Keratinocyte (primary cell): Measurements from ENCODE around the gene TNC. TPM values are rescaled to one million over a fixed set of nuclear protein-coding genes. Genes with fewer than 3 reads are reported as not detected.

Source experiments
- DNase-seq: peaks from one replicate; pipeline ENCODE4 v3.0.0-alpha.2; 2011; ENCODE audit warnings: low read depth, missing footprints, low spot score
- FAIRE-seq: peaks from 2 replicates; lab custom pipeline; 2011; peaks lifted over from hg19 to GRCh38; lab: Jason Lieb, UNC
- H2AFZ ChIP-seq: 2 replicates; pipeline ENCODE4 v1.6.0; 2012; ENCODE audit warnings: low read length, control low read depth, inconsistent platforms; ENCODE audit not compliant: control insufficient read depth
- H3K27ac ChIP-seq: 2 replicates; pipeline ENCODE4 v1.5.1; 2011; ENCODE audit warnings: low read length; ENCODE audit not compliant: control insufficient read depth, insufficient read depth
- H3K27me3 ChIP-seq: 3 replicates; pipeline ENCODE4 v1.6.0; 2011; ENCODE audit warnings: low read length; ENCODE audit not compliant: control insufficient read depth, insufficient read depth; ENCODE audit errors: extremely low read depth
- H3K36me3 ChIP-seq, 2 experiments: 2 replicates in 1 of 2; 3 replicates in 1 of 2; pipeline ENCODE4 v1.5.1; 2011; ENCODE audit warnings: low read length in 2 of 2, mild to moderate bottlenecking in 1 of 2; ENCODE audit not compliant: control insufficient read depth in 2 of 2, insufficient read depth in 2 of 2; ENCODE audit errors: extremely low read depth in 1 of 2
- H3K4me1 ChIP-seq: 3 replicates; pipeline ENCODE4 v1.5.1; 2011; ENCODE audit warnings: low read length; ENCODE audit not compliant: control insufficient read depth, insufficient read depth; ENCODE audit errors: extremely low read depth
- H3K4me2 ChIP-seq: 3 replicates; pipeline ENCODE4 v1.6.0; 2011; ENCODE audit warnings: low read depth, low read length; ENCODE audit not compliant: control insufficient read depth, insufficient read depth; ENCODE audit errors: extremely low read depth
- H3K4me3 ChIP-seq, 3 experiments: fragments of 200-600 bp in 1 of 3; sonication (generic) in 1 of 3; 2 replicates in 2 of 3; 3 replicates in 1 of 3; pipeline ENCODE4 v1.5.1; 2011 to 2016; ENCODE audit warnings: low read length in 3 of 3, mild to moderate bottlenecking in 3 of 3, control low read depth in 2 of 3, inconsistent platforms in 1 of 3, low read depth in 1 of 3, mixed read lengths in 1 of 3, mixed run types in 1 of 3, moderate library complexity in 1 of 3; ENCODE audit not compliant: control insufficient read depth in 2 of 3, insufficient read depth in 2 of 3; ENCODE audit errors: extremely low read depth in 1 of 3
- H3K79me2 ChIP-seq: 2 replicates; pipeline ENCODE4 v1.6.0; 2012; ENCODE audit warnings: low read length; ENCODE audit not compliant: control insufficient read depth, insufficient read depth
- H3K9ac ChIP-seq: 3 replicates; pipeline ENCODE4 v1.6.0; 2011; ENCODE audit warnings: low read length; ENCODE audit not compliant: control insufficient read depth, insufficient read depth; ENCODE audit errors: extremely low read depth
- H3K9me1 ChIP-seq: 3 replicates; pipeline ENCODE4 v1.6.0; 2011; ENCODE audit warnings: low read length; ENCODE audit not compliant: control insufficient read depth, insufficient read depth; ENCODE audit errors: extremely low read depth
- H3K9me3 ChIP-seq: 2 replicates; pipeline ENCODE4 v1.5.1; 2012; ENCODE audit warnings: low read depth, low read length; ENCODE audit not compliant: control insufficient read depth
- H4K20me1 ChIP-seq: 3 replicates; pipeline ENCODE4 v1.6.0; 2011; ENCODE audit warnings: low read length; ENCODE audit not compliant: control insufficient read depth, insufficient read depth; ENCODE audit errors: extremely low read depth
- EZH2 ChIP-seq: IDR thresholded peaks from one replicate; pipeline ENCODE4 v1.6.1; 2012; ENCODE audit warnings: inconsistent platforms, mild to moderate bottlenecking, low read length, moderate library complexity
- dilution Hi-C: fragments of 300-500 bp; cut with MboI; formaldehyde crosslinking; loops from one replicate; pipeline ENCODE4 v1.7.0; 2020; ENCODE audit warnings: low sequenced_read_pairs; ENCODE audit not compliant: extremely low pct_ligation_motif_present
- polyA minus RNA-seq, 3 experiments: library from RNA; depleted of rRNA, polyadenylated mRNA; stranded (reverse); fragments of >200 nt; gene quantifications; 1 replicate in 1 of 3; 2 replicates in 1 of 3; 3 replicates in 1 of 3; pipeline ENCODE4 v1.2.3, GENCODE V29; 2011
- polyA plus RNA-seq, 5 experiments: library from polyadenylated mRNA; depleted of rRNA in 3 of 5; stranded (reverse) in 3 of 5; stranded (forward) in 1 of 5; unstranded in 1 of 5; fragments of >200 nt; gene quantifications; 1 replicate in 1 of 5; 2 replicates in 3 of 5; 3 replicates in 1 of 5; pipeline versions ENCODE4 v1.2.1 to v1.2.3, GENCODE V29; 2011 to 2012; ENCODE audit warnings: missing spikeins in 2 of 5, low read depth in 1 of 5, low replicate concordance in 1 of 5
- TF ChIP-seq, protein P1 (sequence below), 3 experiments: IDR thresholded peaks in 1 of 3; conservative IDR thresholded peaks in 1 of 3; optimal IDR thresholded peaks in 1 of 3; 2 replicates in 2 of 3; 3 replicates in 1 of 3; pipeline versions ENCODE3 to v1.5.1; 2011; ENCODE audit warnings: low read length in 3 of 3, mild to moderate bottlenecking in 3 of 3, moderate library complexity in 2 of 3, control low read depth in 1 of 3, inconsistent platforms in 1 of 3; ENCODE audit not compliant: insufficient read depth in 2 of 3; ENCODE audit errors: extremely low read depth in 1 of 3

Gene TNC
- 50.0 to 103 TPM (median 58.7 TPM) in 3 replicates for polyA plus RNA-seq
- 9.7 TPM for polyA plus RNA-seq (2011; ENCODE audit: low read depth)
- 11.0 and 13.9 TPM in 2 replicates for polyA plus RNA-seq (2011; cell fraction: cytosol; rRNA removed)
- 220 and 317 TPM in 2 replicates for polyA plus RNA-seq (2011; cell fraction: nucleus; rRNA removed)
- polyA plus RNA-seq (2012; ENCODE audit: low replicate concordance) = 9.3 and 67.3 TPM in 2 replicates
- polyA minus RNA-seq = 156 to 171 TPM (median 163 TPM) in 3 replicates
- 52.0 TPM for polyA minus RNA-seq (2011; cell fraction: cytosol; rRNA and poly(A)+ RNA removed)
- polyA minus RNA-seq (2011; cell fraction: nucleus; rRNA and poly(A)+ RNA removed) = 323 and 527 TPM in 2 replicates

DNA sequence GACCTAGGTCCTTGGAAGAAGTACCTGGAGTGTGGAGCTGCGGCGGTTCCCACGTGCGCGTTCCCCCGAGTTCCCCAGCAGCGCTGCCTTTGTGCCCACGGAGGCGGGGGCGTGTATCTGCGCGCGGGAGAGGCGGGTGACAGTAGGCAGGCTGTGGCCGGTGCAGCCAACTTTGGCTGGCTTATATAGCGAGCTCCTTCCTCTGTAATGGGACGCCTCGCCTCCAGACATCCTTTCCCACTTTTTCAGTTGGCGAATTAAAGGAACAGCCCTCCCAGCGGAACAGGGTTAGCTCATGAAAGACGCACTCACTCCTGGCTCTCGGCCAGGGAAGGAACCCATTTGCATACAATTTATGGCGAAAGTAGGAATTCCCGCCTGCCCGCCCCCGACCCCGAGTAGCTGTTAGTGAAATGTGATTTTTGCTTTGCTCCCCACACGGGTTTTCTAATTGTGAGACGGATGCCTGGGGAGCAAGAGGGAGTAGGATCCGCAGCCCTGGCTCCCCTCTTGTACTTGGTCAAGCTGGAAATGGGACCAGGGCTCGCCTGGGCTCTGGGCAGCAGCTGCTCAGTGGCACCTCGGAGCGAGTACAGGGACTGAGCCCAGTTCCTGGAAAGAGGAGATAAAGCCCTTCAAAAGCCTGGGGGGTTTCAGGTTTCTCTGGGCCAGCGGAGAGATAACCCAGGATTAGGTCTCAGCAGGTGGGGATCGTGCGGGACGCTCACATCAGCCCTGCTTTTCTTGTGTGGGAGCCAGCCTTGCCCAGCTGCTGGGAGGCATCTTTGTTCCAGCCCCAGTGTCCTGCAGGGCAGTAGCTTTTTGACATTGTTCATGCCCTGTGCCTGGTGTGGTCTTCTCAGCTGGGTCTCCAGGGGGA, at the start of gene TNC:
TNC (minus strand) TSS at position 159 of the 880 bp plus-strand sequence. CDS start 27,139 bp downstream, outside the sequence.
- Histone ChIP-seq H3K9me3 (no peaks in the 10 kb centered on the region), H2AFZ (peak within 1 kb of the TSS; percentile 63), H3K27me3 (no peaks in the 10 kb centered on the region), H3K27ac (peak within 1 kb of the TSS; percentile 96), H3K9ac (peak within 1 kb of the TSS; percentile 88), H3K36me3 (peaks cover 0 to 16% of the 10 kb centered on the region in 2 experiments), H3K4me2 (peak within 1 kb of the TSS; percentile 100), H3K4me3 (peak within 1 kb of the TSS; percentile 28 to 80 (median 70)), H3K9me1 (no peaks in the 10 kb centered on the region), H3K79me2 (no peaks in the 10 kb centered on the region), H4K20me1 (no peaks in the 10 kb centered on the region), H3K4me1 (peaks cover 68% of the 10 kb centered on the region)
- dilution Hi-C loops = no loop called here
- FAIRE-seq = peak; percentile 79
- DNase-seq = no peak
- TF ChIP-seq EZH2 = no peak
- TF ChIP-seq, protein P1, sequence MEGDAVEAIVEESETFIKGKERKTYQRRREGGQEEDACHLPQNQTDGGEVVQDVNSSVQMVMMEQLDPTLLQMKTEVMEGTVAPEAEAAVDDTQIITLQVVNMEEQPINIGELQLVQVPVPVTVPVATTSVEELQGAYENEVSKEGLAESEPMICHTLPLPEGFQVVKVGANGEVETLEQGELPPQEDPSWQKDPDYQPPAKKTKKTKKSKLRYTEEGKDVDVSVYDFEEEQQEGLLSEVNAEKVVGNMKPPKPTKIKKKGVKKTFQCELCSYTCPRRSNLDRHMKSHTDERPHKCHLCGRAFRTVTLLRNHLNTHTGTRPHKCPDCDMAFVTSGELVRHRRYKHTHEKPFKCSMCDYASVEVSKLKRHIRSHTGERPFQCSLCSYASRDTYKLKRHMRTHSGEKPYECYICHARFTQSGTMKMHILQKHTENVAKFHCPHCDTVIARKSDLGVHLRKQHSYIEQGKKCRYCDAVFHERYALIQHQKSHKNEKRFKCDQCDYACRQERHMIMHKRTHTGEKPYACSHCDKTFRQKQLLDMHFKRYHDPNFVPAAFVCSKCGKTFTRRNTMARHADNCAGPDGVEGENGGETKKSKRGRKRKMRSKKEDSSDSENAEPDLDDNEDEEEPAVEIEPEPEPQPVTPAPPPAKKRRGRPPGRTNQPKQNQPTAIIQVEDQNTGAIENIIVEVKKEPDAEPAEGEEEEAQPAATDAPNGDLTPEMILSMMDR (optimal IDR thresholded peaks at IDR 0.05 in 1 of 3, IDR thresholded peaks at IDR 0.05 in 1 of 3, conservative IDR thresholded peaks at IDR 0.05 in 1 of 3; ENCODE audit: extremely low read depth in 1 of 3, insufficient read depth in 2 of 3, low read length in 3 of 3) = no peak

DNA sequence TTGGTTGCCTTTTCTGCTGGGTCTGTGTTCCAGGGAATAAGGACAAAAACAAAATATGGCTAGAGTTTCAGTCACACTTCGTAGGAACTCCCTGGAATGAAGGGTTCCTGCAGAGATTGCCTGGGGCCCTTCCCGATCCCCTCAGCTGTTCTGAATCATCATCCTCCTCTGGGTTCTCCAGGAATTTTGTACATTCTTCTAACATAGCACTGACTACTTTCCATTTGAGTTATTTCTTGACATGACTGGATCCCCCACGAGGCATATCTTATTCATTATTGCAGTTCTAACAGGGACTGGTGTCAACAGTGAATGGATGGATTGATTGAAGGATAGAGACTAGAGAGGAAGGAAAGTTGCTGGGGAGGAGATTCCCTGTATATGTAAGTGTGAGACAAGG, 49.2 kb upstream of the TNC start:
- Histone ChIP-seq H3K9me3 (peaks cover 2% of the 10 kb centered on the region), H3K4me3 (no peak overlapping the region), H3K36me3 (no peaks in the 10 kb centered on the region), H3K4me2 (peak overlapping the region; percentile 44), H4K20me1 (no peaks in the 10 kb centered on the region), H3K4me1 (peaks cover 42% of the 10 kb centered on the region), H2AFZ (no peak overlapping the region), H3K27me3 (no peaks in the 10 kb centered on the region), H3K9me1 (no peaks in the 10 kb centered on the region), H3K27ac (peak overlapping the region; percentile 27), H3K79me2 (no peaks in the 10 kb centered on the region), H3K9ac (no peak overlapping the region)
- FAIRE-seq (peak; percentile 95), DNase-seq (peak; percentile 83)
- dilution Hi-C loops = no loop called here
- no peak for TF ChIP-seq EZH2
- TF ChIP-seq, protein P1 (optimal IDR thresholded peaks at IDR 0.05 in 1 of 3, IDR thresholded peaks at IDR 0.05 in 1 of 3, conservative IDR thresholded peaks at IDR 0.05 in 1 of 3; ENCODE audit: extremely low read depth in 1 of 3, insufficient read depth in 2 of 3, low read length in 3 of 3) = no peak
